HPDE6-E6E7 (cell line): ENCODE results near the gene DUOX2.
"Not testable (repeated sequence)": the region's sequence is repeated elsewhere in the genome, so short reads cannot be mapped to it uniquely, and the experiment has no call there.

Experiments
- DNase-seq: peaks from one replicate; pipeline ENCODE4 v3.0.0; 2011; ENCODE audit warnings: missing footprints; ENCODE audit errors: extremely low spot score

DUOX2 gene

DNA sequence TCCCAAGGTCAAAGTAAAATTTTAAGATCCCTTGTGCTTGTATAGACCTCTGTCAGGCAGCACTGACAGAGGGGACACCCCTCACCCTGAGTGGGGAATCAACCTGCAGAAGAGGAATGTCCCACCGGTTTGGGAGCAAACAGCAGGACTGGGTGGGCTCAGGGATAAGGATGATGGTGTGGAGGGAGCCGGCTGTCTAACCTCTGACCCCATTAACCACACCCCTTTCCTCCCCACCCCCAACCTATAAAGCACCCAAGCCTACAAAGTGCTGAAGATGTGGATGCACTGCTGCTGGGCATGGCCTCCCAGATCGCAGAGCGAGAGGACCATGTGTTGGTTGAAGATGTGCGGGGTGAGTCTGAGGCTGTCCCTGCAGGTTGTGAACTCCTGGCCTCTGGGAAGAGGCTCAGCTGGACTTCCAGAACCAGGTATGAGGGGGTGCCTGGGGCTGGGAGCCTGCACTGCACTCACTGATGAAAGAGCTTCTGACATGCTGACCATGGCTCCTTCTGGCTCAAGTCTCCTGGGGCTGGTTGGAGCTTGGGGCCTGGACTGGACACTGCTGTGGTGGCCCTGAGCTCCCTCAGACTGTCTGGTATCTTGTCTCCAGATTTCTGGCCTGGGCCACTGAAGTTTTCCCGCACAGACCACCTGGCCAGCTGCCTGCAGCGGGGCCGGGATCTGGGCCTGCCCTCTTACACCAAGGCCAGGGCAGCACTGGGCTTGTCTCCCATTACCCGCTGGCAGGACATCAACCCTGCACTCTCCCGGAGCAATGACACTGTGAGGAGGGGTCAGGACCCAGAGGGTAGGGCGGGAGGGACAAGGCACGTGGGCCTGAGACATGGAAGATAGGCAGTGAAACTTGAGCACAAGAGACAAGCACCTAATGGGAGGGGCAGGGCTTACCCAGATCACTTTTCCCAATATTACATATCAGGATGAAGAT is 25.1 kb upstream of the DUOX2 start:
- no peak for DNase-seq

DNA sequence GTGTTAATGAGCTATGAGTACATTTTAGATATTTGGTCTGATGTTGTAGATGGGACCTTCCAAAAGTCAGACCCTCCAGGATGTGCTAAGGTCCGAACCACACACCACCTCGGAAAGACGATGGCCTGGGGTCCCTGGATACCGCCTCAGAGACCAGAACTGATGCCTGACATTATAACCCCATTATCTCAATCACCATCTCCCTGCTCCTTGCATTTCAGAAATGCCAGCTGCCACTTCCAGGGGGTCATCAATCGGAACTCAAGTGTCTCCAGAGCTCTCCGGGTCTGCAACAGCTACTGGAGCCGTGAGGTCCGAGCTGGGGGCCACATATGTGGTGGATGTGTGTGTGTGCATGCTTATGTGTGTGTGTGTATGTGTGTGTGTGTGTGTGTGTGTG is 23.7 kb upstream of the DUOX2 start:
- no peak for DNase-seq

DNA sequence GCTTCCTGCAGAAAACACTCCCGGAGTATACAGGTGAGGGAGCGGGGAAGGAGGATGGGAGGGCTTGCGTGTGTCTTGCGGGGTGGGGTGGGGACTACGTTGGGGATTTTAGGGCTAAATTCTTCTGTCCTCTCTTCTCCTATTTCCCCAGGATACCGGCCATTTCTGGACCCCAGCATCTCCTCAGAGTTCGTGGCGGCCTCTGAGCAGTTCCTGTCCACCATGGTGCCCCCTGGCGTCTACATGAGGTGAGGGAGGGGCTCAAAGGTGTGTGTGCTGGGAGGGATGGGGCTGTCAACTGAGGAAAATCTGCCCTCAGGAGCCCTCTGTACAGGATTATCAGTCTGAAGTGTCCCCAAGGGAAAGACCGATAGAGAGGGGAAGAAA is 22.4 kb upstream of the DUOX2 start:
- no peak for DNase-seq

DNA sequence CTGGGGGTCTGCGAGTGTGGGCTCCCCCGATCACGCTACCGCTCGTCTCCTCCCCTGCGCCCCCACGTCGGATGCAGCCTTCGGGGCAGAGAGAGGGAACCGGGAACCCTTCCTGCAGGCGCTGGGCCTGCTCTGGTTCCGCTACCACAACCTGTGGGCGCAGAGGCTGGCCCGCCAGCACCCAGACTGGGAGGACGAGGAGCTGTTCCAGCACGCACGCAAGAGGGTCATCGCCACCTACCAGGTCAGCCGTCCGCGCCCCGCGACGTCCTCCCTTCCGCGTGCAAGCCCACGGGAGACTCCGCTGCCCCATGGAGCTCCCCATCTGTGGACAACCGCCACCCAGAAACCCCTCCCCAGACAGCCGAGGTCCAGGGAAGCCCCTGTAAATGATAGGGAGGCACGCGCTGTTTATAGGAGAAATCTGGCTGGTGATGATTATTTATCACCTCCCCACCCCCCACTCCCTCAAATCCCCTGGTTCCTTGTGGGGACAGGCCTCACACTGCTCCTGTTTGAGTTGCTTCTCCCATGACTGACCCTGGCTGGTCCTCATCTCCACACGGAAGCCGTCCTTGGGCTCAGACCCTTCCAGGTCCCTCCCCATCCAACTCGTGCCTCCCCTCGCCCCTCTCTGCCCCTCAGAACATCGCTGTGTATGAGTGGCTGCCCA is 21.9 kb upstream of the DUOX2 start:
- not testable (repeated sequence) for DNase-seq

DNA sequence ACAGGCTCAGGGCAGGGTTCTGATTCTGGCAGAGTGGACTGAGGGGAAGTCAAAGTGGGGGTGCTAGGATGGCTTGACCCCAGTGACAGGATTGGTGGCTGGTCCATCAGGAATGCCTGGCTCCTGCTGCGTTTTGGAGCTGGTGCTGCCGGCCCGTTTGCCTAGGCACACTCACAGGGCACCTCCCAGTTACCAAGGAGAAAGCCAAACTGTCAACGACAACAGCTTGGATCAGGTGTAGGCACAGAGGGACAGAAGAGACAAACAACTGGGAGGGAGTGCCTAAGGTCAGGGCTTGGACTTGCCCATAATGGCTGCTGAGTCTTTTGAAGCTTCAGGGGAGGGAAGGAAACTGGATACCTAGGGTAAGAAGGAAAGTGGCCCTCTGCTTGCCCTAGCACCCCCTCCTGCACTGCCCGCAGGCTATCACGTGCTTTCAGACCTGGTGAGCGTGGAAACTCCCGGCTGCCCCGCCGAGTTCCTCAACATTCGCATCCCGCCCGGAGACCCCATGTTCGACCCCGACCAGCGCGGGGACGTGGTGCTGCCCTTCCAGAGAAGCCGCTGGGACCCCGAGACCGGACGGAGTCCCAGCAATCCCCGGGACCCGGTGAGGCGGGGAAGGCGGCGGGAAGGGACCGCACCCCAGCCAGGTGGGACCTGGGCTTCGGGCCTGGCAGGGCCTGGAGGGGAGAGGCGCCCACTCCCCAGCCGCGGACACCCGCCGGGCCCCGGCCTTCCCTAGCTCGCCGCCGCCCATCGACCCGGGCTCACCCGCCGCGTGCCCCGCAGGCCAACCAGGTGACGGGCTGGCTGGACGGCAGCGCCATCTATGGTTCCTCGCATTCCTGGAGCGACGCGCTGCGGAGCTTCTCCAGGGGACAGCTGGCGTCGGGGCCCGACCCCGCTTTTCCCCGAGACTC is 21.0 kb upstream of the DUOX2 start:
- DNase-seq: no peak

DNA sequence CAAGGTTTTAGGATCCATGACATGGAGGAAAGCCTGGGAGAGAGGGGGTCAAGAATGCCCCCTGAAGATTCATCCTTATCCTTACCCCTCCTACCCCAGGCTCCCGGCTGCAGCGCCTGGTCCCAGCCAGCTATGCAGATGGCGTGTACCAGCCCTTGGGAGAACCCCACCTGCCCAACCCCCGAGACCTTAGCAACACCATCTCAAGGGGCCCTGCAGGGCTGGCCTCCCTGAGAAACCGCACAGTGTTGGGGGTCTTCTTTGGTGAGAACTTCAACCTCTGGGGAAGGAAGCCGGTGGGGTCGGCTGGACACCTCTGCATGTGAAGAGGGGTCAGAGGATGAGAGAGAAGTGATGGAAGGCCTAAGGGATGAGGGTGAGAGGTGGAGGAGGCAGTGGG is 20.1 kb upstream of the DUOX2 start:
- no peak for DNase-seq

DNA sequence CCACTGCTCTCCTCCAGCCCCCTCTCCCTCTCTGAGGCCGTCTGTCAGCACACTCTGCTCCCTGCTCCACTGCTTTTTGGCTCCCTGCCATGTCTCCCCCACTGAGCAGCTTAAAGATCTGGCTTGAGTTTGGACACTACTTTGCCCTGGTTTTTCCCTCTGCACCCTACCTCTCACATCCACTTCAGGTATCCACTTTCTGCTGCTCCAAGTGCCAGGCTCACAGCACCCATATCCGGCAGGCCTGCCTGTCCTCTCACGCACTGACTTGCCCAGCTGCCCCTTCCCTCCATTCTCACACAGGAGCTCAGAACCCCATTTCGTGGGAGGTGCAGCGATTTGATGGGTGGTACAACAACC is 19.6 kb upstream of the DUOX2 start:
- DNase-seq: no peak

DNA sequence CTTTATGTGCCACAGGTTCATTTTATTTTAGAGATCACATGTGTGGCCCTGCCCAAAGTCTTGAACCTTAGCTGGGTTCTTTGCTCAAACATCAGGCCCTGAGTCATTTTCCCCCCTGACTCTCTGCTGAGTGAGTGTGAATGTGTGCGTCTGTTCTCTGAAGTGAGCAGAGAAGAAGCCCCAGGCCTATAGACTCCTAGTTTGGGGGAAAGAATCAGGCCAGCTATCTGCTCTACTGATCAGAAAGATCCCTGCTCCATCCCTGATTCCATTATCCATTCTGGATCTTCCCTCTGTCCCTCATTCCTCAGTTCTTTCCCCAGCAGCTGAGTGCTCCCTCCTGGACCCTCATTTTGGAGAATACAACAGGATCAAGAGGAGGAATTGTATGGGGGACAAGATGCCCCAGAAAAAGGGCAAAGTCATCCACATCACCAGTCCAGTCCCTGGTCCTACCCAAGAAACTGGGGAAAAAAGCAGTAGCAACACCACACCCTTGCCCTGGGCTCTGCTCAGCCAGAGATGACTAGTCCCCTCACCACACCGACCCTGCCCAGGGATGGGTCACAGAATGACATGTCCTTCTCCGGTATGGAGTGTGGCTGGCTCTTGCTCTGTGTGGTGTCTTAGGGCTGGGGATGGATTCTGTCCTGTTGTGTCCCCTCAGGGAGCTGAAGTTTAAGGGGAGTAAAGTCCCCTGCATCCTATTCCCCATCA is 19.0 kb upstream of the DUOX2 start:
- no peak for DNase-seq

DNA sequence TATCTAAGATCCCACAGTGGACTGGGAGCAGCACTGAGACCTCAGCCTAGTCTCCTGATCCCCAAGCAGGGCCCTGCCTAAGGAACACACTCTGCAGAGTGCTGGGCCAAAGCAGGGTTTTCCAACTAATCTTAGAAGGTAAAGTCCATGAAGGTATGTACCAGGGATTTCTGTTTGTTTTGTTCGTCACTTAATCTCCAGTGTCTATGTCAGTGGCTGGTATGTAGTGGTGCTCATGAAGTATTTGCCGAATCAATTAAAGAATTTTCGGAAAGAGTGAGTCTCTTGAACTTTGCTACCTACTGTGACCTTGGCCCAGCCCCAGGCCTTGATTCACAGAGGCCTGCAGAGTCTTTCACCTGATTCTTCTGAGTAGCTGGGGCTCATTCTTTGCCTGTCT is 17.5 kb upstream of the DUOX2 start:
- DNase-seq: no peak

DNA sequence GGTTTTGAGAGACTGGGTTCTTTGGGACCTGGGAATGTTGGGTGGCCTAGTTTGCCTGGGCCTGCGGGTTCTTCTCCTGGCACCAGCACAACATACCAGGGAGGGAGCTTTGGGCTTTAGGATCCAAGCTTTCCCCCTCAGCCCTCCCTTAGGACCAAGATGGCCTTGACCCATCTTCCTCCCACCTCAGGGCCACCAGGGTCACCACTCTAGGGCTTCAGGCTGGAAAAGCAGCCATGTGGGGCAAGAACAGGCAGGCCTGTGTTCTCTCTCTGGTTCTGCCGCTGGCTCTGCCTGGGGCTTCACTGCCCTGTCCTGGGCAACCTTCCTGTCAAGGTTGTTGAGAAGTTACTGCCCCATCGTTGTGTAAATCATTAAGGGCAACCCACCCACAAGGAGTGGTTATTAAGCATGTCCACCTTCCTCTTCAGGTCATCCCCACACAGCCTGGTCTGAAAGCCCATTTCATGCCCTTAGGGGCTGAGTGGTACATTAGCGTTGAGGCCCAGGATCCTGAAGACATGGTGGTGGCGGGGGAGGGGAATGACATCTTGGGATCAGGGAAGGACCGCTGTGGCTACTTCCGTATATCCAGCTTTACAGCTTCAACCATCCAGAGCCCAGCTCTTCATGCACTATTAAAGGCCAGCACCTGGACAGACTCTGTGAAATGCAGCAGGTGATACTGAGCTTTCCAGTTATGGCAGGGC is 16.5 kb upstream of the DUOX2 start:
- no peak for DNase-seq

DNA sequence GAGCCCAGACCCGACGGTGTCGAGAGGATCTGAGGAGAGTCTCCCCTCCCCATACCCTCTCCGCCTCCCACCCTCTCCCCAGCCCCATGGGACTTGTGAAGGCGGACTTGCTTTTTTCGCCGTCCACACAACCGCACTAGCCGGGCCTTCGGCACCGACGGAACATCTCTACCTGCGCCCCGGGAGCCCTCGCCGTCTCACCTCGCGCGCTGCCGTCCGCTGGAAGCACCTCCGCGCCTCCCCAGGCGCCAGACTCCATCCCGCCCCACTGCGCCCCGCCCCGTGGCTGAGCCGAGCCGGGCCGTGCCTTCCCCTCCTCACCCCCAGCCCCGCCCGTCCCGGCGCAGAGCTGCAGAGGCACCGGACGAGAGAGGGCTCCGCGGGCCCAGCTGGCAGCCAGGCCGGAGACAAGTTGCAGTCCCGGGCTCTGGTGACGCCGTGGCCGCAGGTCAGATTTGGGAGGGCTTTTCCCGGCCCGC is 15.7 kb upstream of the DUOX2 start, which contains the start of the genes DUOX1 and DUOXA1:
TSS of gene DUOX1 (plus strand) at position 344 of the 479 bp plus-strand sequence. CDS start 1,973 bp downstream, outside the sequence.
TSS of gene DUOXA1 (minus strand) at position 229 of the 479 bp plus-strand sequence. CDS start 6,865 bp downstream, outside the sequence.
- DNase-seq: peak; percentile 88

DNA sequence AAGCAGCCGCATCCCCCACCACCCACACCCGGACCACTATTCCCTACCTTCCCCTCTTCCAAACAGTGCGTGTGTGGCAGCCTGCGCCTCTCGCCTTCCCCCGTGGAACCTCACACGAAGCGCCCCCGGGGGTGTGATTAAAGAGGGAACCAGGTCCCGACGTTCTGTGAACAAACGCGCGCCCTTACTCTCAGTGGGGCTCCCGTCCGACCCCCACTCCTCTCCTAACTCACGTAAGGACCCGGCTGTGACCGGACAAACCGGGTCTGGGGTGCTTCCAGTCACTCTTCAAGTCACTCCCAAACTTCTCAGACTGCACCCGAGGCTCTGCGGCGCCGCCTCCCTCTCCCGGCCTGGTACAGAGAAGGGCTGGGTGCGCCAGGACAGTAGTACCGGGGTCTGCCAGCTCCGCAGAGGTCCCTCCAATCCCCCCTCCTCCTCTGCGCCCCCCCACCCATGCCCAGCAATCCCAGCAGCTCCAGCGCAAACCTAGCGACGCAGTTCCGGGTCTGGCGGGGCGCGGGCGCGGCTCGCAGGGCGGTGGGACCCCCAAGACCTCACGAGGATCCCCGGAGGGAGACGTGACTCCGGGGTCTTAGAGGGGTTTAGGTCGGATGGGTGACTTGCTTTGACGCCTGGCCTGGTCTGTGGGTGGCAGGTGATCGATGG is 15.1 kb upstream of the DUOX2 start:
- no peak for DNase-seq

DNA sequence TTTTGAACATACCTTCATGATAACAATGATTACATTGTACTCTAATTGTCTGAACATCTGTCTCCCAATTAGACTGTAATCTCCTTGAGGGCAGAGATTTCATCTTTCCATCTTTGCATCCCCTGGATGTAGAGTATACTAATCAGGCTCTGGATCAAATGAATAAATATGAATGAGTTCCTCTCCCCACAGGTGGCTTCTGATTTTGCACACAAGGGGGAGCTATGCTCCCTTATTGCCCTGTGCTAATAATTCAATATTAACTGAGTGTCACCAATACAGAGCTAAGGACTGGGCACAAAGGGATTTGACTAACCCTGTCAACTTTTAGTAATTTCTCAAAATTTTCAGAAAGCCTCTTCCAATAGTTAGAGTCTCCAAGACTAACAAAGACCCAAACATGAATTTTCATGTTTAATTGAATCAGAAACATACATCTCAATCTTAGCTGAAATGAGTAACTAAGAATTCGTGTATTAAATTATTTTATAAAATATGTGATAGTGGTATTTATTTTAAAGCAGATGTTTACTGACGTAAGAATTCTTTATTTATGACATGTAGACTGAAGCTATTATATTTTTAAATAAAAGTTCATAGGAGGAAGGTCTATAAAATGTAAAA is 12.7 kb upstream of the DUOX2 start:
- no peak for DNase-seq

DNA sequence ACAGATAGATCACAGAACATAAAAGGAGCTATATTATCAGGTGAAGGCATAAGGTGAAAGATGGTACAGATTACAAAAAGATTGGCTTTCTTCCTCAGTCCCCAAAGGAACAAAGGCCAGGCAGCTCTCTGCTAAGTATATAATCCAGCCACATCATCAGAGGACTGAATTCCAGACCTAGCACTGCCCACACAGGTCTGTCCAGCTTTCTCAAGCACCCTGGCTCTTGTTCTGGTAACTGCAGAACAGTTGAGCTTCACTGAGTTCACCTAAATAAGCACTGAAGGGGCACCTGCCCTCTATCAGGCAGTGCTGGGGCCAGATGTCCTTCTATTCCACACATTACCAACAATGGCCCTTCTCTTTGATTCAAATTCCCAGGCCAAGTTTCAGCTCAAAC is 9.4 kb upstream of the DUOX2 start:
- DNase-seq: no peak

DNA sequence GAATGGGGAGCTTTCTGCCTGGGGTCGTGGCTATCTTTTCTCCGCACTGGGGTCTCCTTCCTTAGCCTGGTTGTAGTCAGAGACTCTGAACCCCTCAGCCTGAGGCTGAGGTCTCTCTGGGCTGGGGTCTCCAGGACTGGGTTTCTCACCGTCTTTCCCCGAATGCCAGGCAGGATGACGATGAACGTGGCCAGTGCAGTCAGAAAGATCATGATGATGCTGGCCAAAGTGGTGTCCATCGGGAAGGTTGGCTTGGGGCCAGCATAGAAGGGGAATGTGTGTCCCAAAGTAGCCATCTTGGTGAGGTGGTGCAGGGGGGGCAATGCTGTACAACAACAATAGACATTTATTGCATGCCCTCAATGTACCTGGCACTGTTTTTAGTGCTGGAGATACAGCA is 8.7 kb upstream of the DUOX2 start:
- DNase-seq: no peak

DNA sequence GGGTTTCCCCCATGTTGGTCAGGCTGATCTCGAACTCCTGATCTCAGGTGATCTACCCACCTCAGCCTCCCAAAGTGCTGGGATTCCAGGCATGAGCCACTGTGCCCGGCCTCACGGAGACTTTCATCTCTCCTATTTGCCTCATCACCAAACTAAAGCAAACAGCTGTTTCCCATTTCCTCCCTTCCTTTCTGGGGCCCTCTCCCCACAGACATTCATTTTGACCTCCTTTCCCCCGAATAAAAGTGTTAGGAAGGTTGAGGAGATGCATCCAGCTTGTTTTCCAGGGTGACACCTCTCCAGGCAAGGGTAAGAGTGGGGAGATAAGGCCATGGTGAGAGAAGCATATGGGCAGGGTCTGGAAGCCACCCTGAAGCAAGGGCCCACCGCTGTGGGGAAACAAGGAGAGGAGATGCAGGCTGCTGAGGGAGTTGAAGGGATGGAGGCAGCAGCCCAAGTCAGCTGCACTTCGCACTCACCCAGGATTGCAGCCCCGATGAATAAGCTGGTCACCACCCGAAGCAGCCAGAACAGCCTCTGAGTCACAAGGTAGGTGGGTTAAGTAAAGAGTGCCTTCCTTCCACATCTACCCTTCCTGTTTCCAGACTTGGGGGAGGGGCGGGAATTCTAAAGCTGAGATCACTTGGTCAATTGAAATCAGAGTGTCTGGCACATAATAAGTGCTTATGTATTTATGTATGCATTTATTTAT is 7.9 kb upstream of the DUOX2 start:
- peak; percentile 94 for DNase-seq

DNA sequence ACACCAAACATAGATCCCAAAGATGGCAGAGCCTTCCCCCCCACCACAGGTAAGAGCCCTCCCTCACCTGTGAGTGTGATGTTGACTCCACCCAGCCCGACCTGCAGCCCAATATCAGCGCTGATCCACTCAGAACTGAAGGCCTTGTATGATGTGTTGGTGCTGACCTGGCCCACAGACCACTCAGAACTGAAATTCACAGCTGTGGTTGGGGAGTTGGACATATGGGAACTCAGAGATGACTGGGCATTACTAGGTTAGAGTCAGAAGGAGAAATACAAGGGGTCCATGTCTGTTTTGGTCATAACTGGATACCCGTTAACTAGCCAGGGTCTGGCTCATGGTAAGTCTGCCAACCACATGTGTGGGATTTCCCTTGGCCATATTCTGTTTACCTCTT is 7.0 kb upstream of the DUOX2 start:
- DNase-seq: no peak

DNA sequence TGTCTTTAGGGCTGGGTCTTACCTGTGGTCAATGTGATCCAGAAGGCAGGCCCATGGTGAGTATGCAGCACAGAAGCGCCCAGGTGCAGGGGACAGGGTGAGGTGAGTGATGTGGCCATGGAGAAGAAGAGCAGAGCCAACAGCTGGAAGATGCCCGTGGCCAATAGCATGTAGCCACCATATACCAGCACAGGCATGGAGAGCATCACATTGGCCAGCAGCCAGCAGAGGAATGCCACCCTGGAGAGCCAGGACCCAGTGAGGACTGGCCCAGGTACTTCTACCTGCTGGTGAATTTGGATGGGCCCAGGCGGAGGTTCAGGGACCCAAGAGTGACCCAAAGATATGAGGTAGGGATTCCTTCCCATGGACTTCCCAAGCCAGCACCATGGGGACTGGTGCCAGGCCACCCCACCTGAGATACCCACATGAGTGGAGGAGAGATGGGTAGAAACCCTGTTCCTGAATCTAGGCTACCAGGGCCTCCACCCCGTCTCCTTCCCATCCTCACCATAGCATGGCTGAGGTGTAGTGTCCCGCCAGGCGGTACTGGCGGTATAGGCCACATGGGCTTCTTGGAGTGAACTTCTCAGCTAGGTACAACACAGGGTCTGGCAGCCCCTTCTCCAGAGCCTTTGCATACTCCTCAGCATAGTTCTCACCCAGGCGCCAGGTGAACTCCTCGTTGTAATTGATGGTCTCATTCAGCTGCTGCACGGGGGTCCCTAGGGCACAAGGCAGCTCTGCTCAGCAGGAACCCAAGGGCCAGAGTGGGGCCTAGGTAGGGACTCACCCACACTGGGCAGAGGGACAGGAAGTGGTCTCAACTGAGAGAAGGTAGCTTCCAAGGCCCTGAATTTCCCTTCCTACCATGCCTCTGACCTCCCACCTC is 6.4 kb upstream of the DUOX2 start:
- no peak for DNase-seq
